Heart left ventricle (tissue), 13 donors: ENCODE measurements around the gene SCGB1C1.

Experiments used
- POLR2A ChIP-seq, 2 donors: fragments of 450-650 bp; IDR thresholded peaks; one replicate each; pipeline ENCODE4 v1.6.1; 2017; ENCODE audit warnings: antibody characterized with exemption in 2 of 2, mild to moderate bottlenecking in 2 of 2, moderate library complexity in 2 of 2
- TF ChIP-seq, protein P1 (sequence below), 12 donors: fragments of 200-600 bp; sonication (generic) in 4 of 12; IDR thresholded peaks; one replicate each; pipeline versions ENCODE4 v1.5.0 to v1.8.0; 2018 to 2022; ENCODE audit warnings: antibody characterized with exemption in 12 of 12, mild to moderate bottlenecking in 5 of 12
- donor health status: ischemic (EF 13 %, LVEDD 7.1; RV severe dilation, severe dysfunction).
- donor health status: DM: no; HTN: yes; CAD: no.
- donor health status: DM: no; HTN: no; CAD: no.
- donor health status: ischemic (EF 25% LVEDD 6.9; RV normal size, moderate dysfunction).
- donor health status: ischemic (EF 25% LVEDD 5.7; RV mildly dilated, moderate dysfunction).
- donor health status: ischemic (EF 35%, LVEDD 5.7; RV mildly dilated, moderate dysfunction).
- donor health status: nonischemic (EF 11% LVEDD 7.7; RV severe dilation, severe dysfunction).
- donor health status: DM: yes; HTN: yes; CAD: no.
- donor health status: PGD.
- donor health status: ischemic (EF 29% LVEDD 5.4; RV normal size, mild dysfunction).
- donor health status: nonischemic (EF 23%, LVEDD 6.1; RV moderate dilation, normal function).

DNA sequence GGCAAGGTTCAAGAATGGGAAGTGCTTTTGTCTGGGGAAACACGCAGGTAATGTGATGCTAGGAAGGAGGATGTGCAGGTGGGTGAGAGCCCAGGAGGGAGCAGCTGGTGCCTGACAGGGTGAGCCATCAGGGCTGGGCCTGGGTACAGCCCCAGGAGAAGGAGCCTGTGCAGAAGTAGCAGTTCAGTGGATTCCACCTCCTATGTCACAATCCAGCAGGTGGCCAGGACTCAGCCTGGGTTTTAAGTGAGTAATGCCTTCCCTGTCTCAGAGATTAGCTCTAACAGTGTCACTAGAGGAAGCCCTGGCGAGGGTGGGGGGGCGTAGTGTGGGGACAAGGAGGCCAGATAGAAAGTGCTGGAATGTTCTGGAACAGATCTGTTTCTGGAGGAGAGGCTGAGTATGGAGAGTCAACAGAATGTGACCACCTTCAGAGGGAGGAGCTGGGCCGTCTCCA lies 22.7 kb downstream of the SCGB1C1 start:
- TF ChIP-seq, protein P1, sequence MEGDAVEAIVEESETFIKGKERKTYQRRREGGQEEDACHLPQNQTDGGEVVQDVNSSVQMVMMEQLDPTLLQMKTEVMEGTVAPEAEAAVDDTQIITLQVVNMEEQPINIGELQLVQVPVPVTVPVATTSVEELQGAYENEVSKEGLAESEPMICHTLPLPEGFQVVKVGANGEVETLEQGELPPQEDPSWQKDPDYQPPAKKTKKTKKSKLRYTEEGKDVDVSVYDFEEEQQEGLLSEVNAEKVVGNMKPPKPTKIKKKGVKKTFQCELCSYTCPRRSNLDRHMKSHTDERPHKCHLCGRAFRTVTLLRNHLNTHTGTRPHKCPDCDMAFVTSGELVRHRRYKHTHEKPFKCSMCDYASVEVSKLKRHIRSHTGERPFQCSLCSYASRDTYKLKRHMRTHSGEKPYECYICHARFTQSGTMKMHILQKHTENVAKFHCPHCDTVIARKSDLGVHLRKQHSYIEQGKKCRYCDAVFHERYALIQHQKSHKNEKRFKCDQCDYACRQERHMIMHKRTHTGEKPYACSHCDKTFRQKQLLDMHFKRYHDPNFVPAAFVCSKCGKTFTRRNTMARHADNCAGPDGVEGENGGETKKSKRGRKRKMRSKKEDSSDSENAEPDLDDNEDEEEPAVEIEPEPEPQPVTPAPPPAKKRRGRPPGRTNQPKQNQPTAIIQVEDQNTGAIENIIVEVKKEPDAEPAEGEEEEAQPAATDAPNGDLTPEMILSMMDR (IDR thresholded peaks at IDR 0.05), result no peak
- no peak for TF ChIP-seq POLR2A (IDR thresholded peaks at IDR 0.05)
